22Rv1 (cell line): ENCODE results near the gene MMAB.
A peak's percentile ranks its signal among the peaks of the same experiment; 100 is the strongest.

ENCODE experiments used
- H3K27ac ChIP-seq: fragments of 450-650 bp; 2 replicates; pipeline ENCODE4 v1.5.1; 2017
- ZFX ChIP-seq: fragments of 450-650 bp; IDR thresholded peaks from 2 replicates; pipeline ENCODE4 v1.6.1; 2017; ENCODE audit warnings: antibody characterized with exemption, borderline replicate concordance
- TF ChIP-seq, protein P1 (sequence below): fragments of 450-650 bp; IDR thresholded peaks from 2 replicates; pipeline ENCODE4 v1.5.1; 2017; ENCODE audit warnings: mild to moderate bottlenecking

MMAB gene

DNA sequence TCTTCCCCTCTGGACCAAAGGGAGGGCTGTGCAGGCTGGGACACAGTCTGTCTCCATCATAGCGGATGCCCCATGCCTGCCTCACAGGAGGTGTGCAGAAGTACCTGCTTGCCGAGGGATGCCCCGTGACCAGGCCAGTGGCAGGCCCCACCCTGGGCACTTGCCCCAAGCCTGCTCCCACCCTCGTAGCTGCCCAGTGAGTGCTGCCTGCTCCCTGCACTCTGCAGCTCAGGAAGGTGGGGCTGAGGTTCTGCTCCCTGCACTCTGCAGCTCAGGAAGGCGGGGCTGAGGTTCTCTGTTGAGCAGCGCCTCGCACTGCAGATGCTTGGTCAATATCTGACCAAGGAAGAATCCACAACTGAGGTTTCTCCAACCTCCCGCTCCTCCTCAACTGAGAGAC, 6.9 kb downstream of the MMAB start:
- peak overlapping the region; percentile 85 for H3K27ac ChIP-seq
- no peak for TF ChIP-seq ZFX
- TF ChIP-seq, protein P1, sequence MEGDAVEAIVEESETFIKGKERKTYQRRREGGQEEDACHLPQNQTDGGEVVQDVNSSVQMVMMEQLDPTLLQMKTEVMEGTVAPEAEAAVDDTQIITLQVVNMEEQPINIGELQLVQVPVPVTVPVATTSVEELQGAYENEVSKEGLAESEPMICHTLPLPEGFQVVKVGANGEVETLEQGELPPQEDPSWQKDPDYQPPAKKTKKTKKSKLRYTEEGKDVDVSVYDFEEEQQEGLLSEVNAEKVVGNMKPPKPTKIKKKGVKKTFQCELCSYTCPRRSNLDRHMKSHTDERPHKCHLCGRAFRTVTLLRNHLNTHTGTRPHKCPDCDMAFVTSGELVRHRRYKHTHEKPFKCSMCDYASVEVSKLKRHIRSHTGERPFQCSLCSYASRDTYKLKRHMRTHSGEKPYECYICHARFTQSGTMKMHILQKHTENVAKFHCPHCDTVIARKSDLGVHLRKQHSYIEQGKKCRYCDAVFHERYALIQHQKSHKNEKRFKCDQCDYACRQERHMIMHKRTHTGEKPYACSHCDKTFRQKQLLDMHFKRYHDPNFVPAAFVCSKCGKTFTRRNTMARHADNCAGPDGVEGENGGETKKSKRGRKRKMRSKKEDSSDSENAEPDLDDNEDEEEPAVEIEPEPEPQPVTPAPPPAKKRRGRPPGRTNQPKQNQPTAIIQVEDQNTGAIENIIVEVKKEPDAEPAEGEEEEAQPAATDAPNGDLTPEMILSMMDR, result no peak

DNA sequence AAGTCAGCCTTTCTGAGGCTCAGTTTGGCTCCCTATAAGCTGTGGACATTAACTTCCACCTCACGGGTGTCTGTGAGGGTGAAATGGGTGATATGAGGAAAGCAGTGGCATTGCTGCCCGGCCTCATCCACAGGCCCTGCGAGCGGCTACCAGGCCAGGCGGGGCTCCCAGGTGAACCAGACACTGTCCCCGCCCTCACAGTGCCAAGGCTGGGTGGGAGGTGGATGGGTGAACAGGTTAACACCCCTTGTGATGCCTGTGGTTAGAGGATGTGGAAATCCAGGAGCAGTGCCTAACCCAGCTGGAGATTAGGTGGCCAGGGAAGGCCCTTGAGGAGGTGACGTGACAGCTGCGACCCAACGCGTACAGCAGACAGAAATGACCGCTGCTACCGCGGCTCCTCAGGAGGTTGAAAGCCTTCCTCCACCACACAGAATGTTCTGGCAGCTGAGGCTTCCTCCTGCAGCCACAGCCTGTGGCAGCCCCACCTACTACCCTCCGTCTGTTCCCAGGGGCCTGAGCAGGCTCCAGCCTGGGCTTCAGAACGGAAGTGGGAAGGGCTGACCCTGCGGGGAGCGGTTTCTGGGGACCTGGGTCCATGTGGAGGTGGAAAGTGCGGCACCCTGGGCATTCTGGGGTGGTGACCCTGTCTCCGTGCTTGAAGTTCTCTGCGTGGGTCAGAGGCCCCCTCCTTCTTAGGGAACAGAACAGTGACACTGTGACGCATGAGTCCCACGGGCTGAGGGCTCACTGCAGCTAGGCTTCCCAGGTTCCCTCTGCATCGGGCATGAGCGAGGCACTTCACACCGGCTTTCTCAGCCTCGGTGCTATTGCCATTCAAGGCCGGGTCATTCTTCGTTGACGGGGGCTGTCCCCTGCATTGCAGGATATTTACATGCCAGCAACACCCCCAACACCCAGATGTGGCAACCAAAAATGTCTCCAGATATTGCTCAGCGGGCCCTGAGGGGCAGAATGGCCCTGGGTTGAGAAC, 9.7 kb downstream of the MMAB start:
- H3K27ac ChIP-seq, result no peak overlapping the region

DNA sequence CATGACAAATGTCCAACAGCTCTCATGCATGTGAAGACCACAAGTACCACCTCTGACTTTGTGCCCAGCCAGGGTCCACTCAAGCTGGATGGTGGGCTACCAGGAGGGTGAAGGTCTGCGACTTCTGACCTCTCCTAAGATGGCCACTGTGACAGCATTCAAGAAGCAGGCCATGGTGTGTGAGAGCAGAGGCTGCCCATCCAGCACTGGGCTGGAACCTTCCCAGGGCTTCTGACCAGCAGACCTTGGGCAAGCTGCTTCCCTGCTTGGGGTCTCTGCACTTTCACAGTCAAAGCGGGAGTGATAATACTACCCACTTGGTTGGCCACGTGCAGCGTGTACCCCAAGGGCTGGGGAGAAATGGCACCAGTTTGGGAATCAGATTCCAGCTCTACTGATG, 10.4 kb downstream of the MMAB start:
- peak overlapping the region; percentile 31; the same call in 1 of the 2 replicates for H3K27ac ChIP-seq
- TF ChIP-seq, protein P1, result no peak
- no peak for TF ChIP-seq ZFX

More for the DNA sequence above, 9.7 kb downstream of the MMAB start:
- TF ChIP-seq, protein P1, result no peak
- TF ChIP-seq ZFX, result no peak

DNA sequence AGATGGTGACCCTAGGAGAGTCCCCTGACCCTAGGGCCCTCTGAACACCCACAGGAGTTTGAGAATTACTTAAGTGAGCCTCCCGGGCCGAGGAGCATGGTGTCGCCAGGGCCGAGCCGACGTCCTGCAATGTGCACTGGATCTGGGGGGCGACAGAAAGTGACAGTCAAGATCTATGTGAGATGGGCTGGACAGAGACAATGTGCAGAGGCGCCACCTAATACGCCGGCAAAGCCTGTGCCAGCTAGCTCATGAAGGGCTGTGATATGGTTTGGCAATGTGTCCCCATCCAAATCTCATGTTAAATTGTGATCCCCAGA, 11.6 kb downstream of the MMAB start:
- no peak for TF ChIP-seq ZFX
- TF ChIP-seq, protein P1, result no peak
- H3K27ac ChIP-seq, result peak overlapping the region; percentile 31; the same call in 1 of the 2 replicates

DNA sequence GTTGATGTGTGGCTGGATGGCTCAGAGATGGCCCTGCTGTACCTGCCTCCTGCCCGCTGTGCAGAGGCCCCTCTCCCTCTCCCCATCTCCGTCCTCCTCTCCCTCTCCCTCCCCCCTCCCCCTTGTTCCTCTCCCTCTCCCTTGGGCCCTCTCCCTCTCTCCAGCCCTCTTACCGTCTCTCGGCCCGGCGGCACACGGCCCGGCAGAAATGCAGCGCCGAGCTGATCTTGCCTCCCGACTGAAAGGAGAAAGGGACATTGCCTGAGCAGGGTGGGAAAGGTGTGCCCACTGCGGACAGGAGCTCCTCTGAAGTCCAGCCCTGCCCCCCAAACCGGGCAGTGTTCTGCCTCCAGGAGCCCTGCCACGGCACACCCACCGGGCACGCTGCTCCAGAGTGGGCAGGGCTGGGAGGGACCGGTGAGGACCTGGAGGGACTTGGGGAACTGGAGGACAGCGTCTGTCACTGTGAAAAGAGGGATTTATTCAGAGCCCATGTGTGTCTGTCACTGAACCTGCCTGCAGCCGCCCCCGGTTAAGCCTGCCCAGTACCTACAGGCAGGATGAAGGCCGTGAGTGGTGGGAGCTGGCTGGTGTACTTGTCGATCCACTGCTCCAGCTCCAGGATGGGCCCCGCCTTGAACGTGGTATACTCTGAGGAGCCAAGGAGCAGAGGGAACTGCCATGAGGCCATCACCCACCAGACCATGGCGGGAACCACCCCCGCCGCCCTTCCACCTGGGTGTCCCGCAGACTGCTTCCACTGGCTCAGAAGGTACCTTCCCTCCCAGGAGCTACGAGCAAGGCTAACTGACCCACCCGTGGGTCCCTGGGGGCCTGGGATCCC, 12.2 kb downstream of the MMAB start:
- H3K27ac ChIP-seq, result peak overlapping the region; percentile 31; the same call in 1 of the 2 replicates
- TF ChIP-seq, protein P1, result no peak
- no peak for TF ChIP-seq ZFX

DNA sequence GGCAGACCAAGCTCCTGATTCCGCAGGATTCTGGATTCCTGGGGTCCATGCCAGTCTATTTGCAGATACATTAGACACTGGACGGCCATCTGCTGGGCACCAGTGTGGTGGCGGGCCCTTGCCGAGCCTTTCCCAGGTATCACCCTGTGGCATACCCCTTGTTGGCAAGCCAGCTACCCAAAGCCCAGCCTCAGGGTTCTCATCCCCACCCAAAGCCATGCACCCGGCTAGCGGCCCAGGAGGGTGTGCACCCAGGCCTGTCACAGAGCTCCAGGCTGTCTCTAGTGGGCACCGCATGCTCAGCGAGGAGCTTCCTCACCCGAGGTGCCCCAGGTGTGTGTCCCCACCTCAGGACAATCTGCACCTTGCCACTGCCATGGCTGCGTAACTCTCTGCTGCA, 13.7 kb downstream of the MMAB start:
- no peak for TF ChIP-seq ZFX
- TF ChIP-seq, protein P1, result no peak
- no peak overlapping the region for H3K27ac ChIP-seq
